ENCODE results near the gene CDH8. TPM values are rescaled to one million over a fixed set of nuclear protein-coding genes. Genes with fewer than 3 reads are reported as not detected.

The CDH8 gene
- total RNA-seq, 1 donor from 2014 or later, result not detected

DNA sequence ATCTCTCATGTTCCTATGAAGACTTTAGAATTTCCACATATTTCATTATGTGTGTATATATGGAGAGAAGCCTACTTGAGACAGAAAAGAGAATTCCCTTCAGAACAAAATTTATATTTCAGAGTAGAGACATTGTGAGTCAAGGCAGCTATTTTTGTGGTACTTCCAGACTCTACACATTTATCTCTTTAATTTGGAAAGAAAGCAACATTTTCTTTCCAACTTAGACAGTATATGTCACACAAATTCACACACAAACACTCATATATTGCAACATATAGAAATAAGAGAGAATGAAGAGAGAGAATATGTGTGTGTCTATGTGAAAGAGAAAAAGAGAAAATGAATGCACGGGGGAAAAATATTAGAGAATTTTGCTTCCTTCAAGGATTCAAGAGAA is 158.8 kb downstream of the CDH8 start:
- no peak overlapping the region for H3K4me3 ChIP-seq

DNA sequence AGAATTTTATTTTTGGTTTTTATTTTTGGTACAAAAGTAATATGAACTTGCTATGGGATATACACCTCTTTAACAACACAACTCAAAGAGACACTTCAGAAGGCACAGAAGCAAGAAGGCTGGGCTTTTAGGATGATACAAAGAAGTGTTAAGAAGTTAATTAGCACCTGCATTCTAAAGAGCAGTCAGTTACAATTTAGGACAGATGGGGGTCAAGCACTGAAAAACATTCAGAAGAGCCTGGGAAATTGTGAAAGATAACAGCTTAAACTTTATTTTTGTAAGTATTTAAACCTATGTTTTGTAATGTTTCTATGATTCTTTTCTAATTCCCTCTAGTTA is 163.5 kb downstream of the CDH8 start:
- no peak for DNase-seq (ENCODE audit: low spot score in 2 of 2)
- Histone ChIP-seq H3K9me3 (no peaks in the 10 kb centered on the region), H3K4me3 (no peak overlapping the region), H3K36me3 (no peaks in the 10 kb centered on the region), H3K4me1 (no peaks in the 10 kb centered on the region), H3K27ac (no peak overlapping the region), H3K27me3 (no peaks in the 10 kb centered on the region)
- intact Hi-C loops (cut with DNase I), result no loop called here
- TF ChIP-seq, protein P1, sequence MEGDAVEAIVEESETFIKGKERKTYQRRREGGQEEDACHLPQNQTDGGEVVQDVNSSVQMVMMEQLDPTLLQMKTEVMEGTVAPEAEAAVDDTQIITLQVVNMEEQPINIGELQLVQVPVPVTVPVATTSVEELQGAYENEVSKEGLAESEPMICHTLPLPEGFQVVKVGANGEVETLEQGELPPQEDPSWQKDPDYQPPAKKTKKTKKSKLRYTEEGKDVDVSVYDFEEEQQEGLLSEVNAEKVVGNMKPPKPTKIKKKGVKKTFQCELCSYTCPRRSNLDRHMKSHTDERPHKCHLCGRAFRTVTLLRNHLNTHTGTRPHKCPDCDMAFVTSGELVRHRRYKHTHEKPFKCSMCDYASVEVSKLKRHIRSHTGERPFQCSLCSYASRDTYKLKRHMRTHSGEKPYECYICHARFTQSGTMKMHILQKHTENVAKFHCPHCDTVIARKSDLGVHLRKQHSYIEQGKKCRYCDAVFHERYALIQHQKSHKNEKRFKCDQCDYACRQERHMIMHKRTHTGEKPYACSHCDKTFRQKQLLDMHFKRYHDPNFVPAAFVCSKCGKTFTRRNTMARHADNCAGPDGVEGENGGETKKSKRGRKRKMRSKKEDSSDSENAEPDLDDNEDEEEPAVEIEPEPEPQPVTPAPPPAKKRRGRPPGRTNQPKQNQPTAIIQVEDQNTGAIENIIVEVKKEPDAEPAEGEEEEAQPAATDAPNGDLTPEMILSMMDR (IDR thresholded peaks at IDR 0.05), result no peak

More for the DNA sequence above, 158.8 kb downstream of the CDH8 start:
- Histone ChIP-seq H3K27ac (no peak overlapping the region), H3K27me3 (no peaks in the 10 kb centered on the region), H3K9me3 (no peaks in the 10 kb centered on the region), H3K36me3 (no peaks in the 10 kb centered on the region), H3K4me1 (no peaks in the 10 kb centered on the region)
- TF ChIP-seq, protein P1 (IDR thresholded peaks at IDR 0.05), result no peak
- DNase-seq (ENCODE audit: low spot score in 2 of 2), result no peak
- intact Hi-C loops (cut with DNase I), result no loop called here

DNA sequence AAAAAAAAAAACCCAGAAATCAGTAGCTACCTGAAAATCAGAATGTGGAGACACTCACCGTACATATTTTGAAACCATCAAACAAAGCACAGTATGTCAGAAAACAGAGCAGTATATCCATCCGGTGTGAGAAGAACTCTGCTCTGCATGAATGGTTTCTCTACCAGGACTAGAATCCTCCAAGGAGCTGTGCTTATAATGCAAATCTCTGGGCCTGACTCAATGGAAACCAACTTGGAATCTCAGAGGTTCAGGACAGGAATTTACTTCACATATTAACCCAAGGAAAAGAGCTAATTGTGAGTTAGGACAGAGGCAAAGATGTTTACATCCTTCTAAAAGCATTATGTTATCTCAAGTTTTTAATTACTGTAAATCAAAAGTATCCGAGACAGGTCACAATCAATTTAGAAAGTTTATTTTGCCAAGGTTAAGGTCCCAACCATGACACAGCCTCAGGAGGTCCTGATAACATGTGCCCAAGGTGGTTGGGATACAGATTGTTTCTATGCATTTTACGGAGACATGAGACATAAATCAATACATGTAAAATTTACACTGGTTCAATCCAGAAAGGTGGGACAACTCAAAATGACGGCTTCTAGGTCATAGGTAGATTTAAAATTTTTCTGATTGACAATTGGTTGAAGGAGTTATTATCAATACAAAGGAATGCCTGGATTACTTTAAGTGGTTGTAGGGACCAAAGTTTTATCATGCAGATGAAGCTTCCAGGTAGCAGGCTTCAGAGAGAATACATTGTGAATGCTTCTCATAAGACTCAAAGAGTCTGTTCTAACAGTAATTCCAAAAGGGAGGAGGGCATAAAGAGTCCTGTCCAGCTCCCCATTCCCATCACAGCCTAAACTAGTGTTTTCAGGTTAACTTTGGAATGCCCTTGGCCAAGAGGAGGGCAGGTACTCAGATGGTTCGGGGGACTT is 164.1 kb downstream of the CDH8 start:
- Histone ChIP-seq H3K36me3 (no peaks in the 10 kb centered on the region), H3K9me3 (no peaks in the 10 kb centered on the region), H3K27ac (no peak overlapping the region), H3K27me3 (no peaks in the 10 kb centered on the region), H3K4me3 (no peak overlapping the region), H3K4me1 (no peaks in the 10 kb centered on the region)
- intact Hi-C loops (cut with DNase I), result no loop called here
- DNase-seq (ENCODE audit: low spot score in 2 of 2), result no peak
- TF ChIP-seq, protein P1 (IDR thresholded peaks at IDR 0.05), result no peak

DNA sequence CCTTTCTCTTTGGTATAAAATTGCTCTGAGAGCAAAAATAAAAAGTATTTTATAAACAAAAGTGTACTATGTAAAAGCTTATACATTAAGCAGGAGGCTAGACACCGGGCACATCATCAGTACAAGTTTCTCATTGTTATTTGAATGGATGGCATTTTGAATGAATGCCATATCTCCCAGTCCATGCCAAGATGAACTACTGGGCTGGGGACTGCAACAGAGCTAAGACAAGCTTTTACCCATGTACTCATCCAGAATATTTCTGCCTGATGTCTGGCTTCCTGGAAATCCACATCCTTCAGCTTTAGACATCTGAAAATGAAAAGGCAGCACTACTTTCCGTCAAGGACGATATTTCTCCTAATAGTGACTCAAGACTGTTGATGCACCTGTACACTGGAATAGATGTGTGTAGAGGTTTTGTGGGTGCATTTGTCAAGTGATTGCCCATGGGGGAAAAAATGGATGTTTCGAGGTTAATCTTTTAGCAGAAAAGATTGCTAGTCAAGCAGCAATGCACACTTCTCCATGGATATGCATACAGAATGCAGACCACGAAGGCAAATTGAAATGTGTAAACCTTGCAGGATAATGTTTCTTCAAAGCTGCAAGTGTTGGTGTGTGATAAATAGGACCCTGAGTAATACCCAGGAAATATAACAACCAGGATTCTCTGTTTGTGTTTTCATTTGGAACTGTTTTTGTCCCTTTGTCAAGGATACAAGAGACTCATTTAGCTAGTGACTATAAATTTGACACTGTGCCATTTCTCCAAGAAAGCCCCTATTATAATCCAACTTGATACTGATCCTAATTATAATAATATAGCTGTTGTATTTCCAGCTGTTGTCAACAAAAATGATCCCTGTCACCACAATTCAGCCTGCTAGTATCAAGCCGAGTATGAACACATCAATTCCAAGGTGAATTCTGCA is 173.8 kb downstream of the CDH8 start:
- TF ChIP-seq, protein P1 (IDR thresholded peaks at IDR 0.05), result no peak
- no peak overlapping the region for H3K4me3 ChIP-seq
- no peaks in the 10 kb centered on the region for H3K9me3 ChIP-seq
- DNase-seq (ENCODE audit: low spot score in 2 of 2), result no peak
- H3K27ac ChIP-seq, result no peak overlapping the region
- H3K27me3 ChIP-seq, result no peaks in the 10 kb centered on the region
- intact Hi-C loops (cut with DNase I), result no loop called here
- no peaks in the 10 kb centered on the region for H3K4me1 ChIP-seq
- no peaks in the 10 kb centered on the region for H3K36me3 ChIP-seq

DNA sequence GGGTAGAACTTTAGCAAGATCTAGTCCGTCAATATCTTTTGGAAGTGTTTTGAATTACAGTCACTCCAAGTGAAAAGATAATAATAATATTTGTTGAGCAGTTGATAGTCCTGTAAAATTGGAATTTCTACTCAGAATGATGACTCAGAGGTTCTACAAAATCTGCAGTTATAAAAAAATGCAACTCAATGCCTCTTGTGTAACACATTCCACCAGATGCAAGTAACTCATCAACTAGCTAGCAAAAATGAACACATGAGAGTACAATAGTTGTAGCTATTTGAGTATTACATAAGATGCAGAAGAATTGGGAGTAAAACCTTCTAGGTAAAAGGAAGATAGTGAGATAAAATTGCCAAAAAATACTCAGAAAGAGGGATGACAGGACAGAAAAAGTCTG is 177.2 kb downstream of the CDH8 start:
- Histone ChIP-seq H3K36me3 (no peaks in the 10 kb centered on the region), H3K27me3 (no peaks in the 10 kb centered on the region), H3K4me1 (no peaks in the 10 kb centered on the region), H3K4me3 (no peak overlapping the region), H3K27ac (no peak overlapping the region), H3K9me3 (no peaks in the 10 kb centered on the region)
- no peak for DNase-seq (ENCODE audit: low spot score in 2 of 2)
- intact Hi-C loops (cut with DNase I), result no loop called here
- TF ChIP-seq, protein P1 (IDR thresholded peaks at IDR 0.05), result no peak

All from ascending aorta (tissue), 2 donors.